ENCODE measurements around the gene TCEANC.
"Not testable (repeated sequence)": the region's sequence is repeated elsewhere in the genome, so short reads cannot be mapped to it uniquely, and the experiment has no call there.

The TCEANC gene

GRCh38 chrX:13652850-13653693, at the start of gene TCEANC:
TCEANC (plus strand) TSS chrX:13653141; CDS start chrX:13662509, 9,368 bp downstream.
- Mint-ChIP-seq H3K4me1 (no peaks in the 10 kb centered on the region), H3K36me3 (peaks cover 4% of the 10 kb centered on the region), H3K27me3 (no peaks in the 10 kb centered on the region), H3K27ac (peak within 1 kb of the TSS; percentile 94), H3K4me3 (peak within 1 kb of the TSS; percentile 92), H3K9me3 (no peaks in the 10 kb centered on the region)
- peak; percentile 81 to 87 for DNase-seq (ENCODE audit: low spot score in 2 of 2)
- peak; percentile 92 for ATAC-seq (ENCODE audit: low read depth)

- ATAC-seq (ENCODE audit: low read depth) (no peak), DNase-seq (ENCODE audit: low spot score in 2 of 2) (no peak)
- H3K36me3 Mint-ChIP-seq: no peaks in the 10 kb centered on the region
- H3K27ac Mint-ChIP-seq: no peak overlapping the region
- no peaks in the 10 kb centered on the region for H3K4me1 Mint-ChIP-seq
- no peaks in the 10 kb centered on the region for H3K27me3 Mint-ChIP-seq
- H3K9me3 Mint-ChIP-seq: no peaks in the 10 kb centered on the region
- H3K4me3 Mint-ChIP-seq: no peak overlapping the region
Measured at GRCh38 chrX:13605611-13606010, 47.3 kb upstream of the TCEANC start.

- Mint-ChIP-seq H3K27me3 (no peaks in the 10 kb centered on the region), H3K36me3 (no peaks in the 10 kb centered on the region), H3K27ac (no peak overlapping the region), H3K9me3 (no peaks in the 10 kb centered on the region), H3K4me3 (no peak overlapping the region), H3K4me1 (no peaks in the 10 kb centered on the region)
- no peak for DNase-seq (ENCODE audit: low spot score in 2 of 2)
- no peak for ATAC-seq (ENCODE audit: low read depth)
Measured at GRCh38 chrX:13607331-13607995, 45.5 kb upstream of the TCEANC start.

GRCh38 chrX:13607996-13608365, 45.0 kb upstream of the TCEANC start:
- no peaks in the 10 kb centered on the region for H3K4me1 Mint-ChIP-seq
- H3K27ac Mint-ChIP-seq: no peak overlapping the region
- H3K27me3 Mint-ChIP-seq: no peaks in the 10 kb centered on the region
- H3K9me3 Mint-ChIP-seq: no peaks in the 10 kb centered on the region
- no peaks in the 10 kb centered on the region for H3K36me3 Mint-ChIP-seq
- DNase-seq (ENCODE audit: low spot score in 2 of 2) (no peak), ATAC-seq (ENCODE audit: low read depth) (no peak)
- no peak overlapping the region for H3K4me3 Mint-ChIP-seq

- H3K9me3 Mint-ChIP-seq: no peaks in the 10 kb centered on the region
- H3K27me3 Mint-ChIP-seq: no peaks in the 10 kb centered on the region
- ATAC-seq (ENCODE audit: low read depth) (no peak), DNase-seq (ENCODE audit: low spot score in 2 of 2) (no peak)
- H3K4me1 Mint-ChIP-seq: no peaks in the 10 kb centered on the region
- no peak overlapping the region for H3K27ac Mint-ChIP-seq
- H3K4me3 Mint-ChIP-seq: no peak overlapping the region
- H3K36me3 Mint-ChIP-seq: no peaks in the 10 kb centered on the region
Measured at GRCh38 chrX:13614154-13614553, 38.8 kb upstream of the TCEANC start.

GRCh38 chrX:13620207-13620606, 32.7 kb upstream of the TCEANC start:
- no peak overlapping the region for H3K27ac Mint-ChIP-seq
- ATAC-seq (ENCODE audit: low read depth) (no peak), DNase-seq (ENCODE audit: low spot score in 2 of 2) (no peak)
- H3K27me3 Mint-ChIP-seq: no peaks in the 10 kb centered on the region
- no peaks in the 10 kb centered on the region for H3K9me3 Mint-ChIP-seq
- H3K36me3 Mint-ChIP-seq: no peaks in the 10 kb centered on the region
- H3K4me1 Mint-ChIP-seq: peaks cover 5% of the 10 kb centered on the region
- H3K4me3 Mint-ChIP-seq: no peak overlapping the region

GRCh38 chrX:13622401-13622964, 30.5 kb upstream of the TCEANC start:
- no peaks in the 10 kb centered on the region for H3K9me3 Mint-ChIP-seq
- no peak for ATAC-seq (ENCODE audit: low read depth)
- H3K27me3 Mint-ChIP-seq: peaks cover 2% of the 10 kb centered on the region
- no peaks in the 10 kb centered on the region for H3K36me3 Mint-ChIP-seq
- no peak for DNase-seq (ENCODE audit: low spot score in 2 of 2)
- no peak overlapping the region for H3K4me3 Mint-ChIP-seq
- H3K4me1 Mint-ChIP-seq: peaks cover 5% of the 10 kb centered on the region
- H3K27ac Mint-ChIP-seq: no peak overlapping the region

- H3K9me3 Mint-ChIP-seq: no peaks in the 10 kb centered on the region
- H3K4me1 Mint-ChIP-seq: no peaks in the 10 kb centered on the region
- no peak overlapping the region for H3K4me3 Mint-ChIP-seq
- H3K27me3 Mint-ChIP-seq: peaks cover 2% of the 10 kb centered on the region
- ATAC-seq (ENCODE audit: low read depth) (no peak), DNase-seq (ENCODE audit: low spot score in 2 of 2) (no peak)
- H3K36me3 Mint-ChIP-seq: no peaks in the 10 kb centered on the region
- no peak overlapping the region for H3K27ac Mint-ChIP-seq
Measured at GRCh38 chrX:13627306-13627705, 25.6 kb upstream of the TCEANC start.

- peaks cover 11% of the 10 kb centered on the region for H3K9me3 Mint-ChIP-seq
- not testable (repeated sequence) for H3K4me3 Mint-ChIP-seq; ATAC-seq (ENCODE audit: low read depth)
Measured at GRCh38 chrX:13637224-13637623, 15.7 kb upstream of the TCEANC start.

GRCh38 chrX:13638021-13638420, 14.9 kb upstream of the TCEANC start:
- H3K27me3 Mint-ChIP-seq: peaks cover 9% of the 10 kb centered on the region
- peaks cover 11% of the 10 kb centered on the region for H3K9me3 Mint-ChIP-seq
- peaks cover 10% of the 10 kb centered on the region for H3K36me3 Mint-ChIP-seq
- no peak for ATAC-seq (ENCODE audit: low read depth)
- no peak for DNase-seq (ENCODE audit: low spot score in 2 of 2)
- H3K4me1 Mint-ChIP-seq: no peaks in the 10 kb centered on the region
- H3K27ac Mint-ChIP-seq: no peak overlapping the region
- H3K4me3 Mint-ChIP-seq: no peak overlapping the region

More at GRCh38 chrX:13637224-13637623, 15.7 kb upstream of the TCEANC start:
- not testable (repeated sequence) for H3K27me3 Mint-ChIP-seq; H3K4me1 Mint-ChIP-seq; DNase-seq (ENCODE audit: low spot score in 2 of 2); H3K27ac Mint-ChIP-seq; H3K36me3 Mint-ChIP-seq

- ATAC-seq (ENCODE audit: low read depth): no peak
- Mint-ChIP-seq H3K36me3 (peaks cover 10% of the 10 kb centered on the region), H3K9me3 (peaks cover 11% of the 10 kb centered on the region), H3K4me1 (no peaks in the 10 kb centered on the region), H3K4me3 (no peak overlapping the region), H3K27me3 (peaks cover 9% of the 10 kb centered on the region), H3K27ac (no peak overlapping the region)
- no peak for DNase-seq (ENCODE audit: low spot score in 2 of 2)
Measured at GRCh38 chrX:13638826-13639225, 14.1 kb upstream of the TCEANC start.

- not testable (repeated sequence) for H3K36me3 Mint-ChIP-seq; ATAC-seq (ENCODE audit: low read depth); H3K4me1 Mint-ChIP-seq; H3K27me3 Mint-ChIP-seq; H3K4me3 Mint-ChIP-seq; DNase-seq (ENCODE audit: low spot score in 2 of 2); H3K27ac Mint-ChIP-seq; H3K9me3 Mint-ChIP-seq
Measured at GRCh38 chrX:13641684-13642083, 11.3 kb upstream of the TCEANC start.

- DNase-seq (ENCODE audit: low spot score in 2 of 2) (no peak), ATAC-seq (ENCODE audit: low read depth) (no peak)
- no peaks in the 10 kb centered on the region for H3K4me1 Mint-ChIP-seq
- H3K4me3 Mint-ChIP-seq: no peak overlapping the region
- no peaks in the 10 kb centered on the region for H3K9me3 Mint-ChIP-seq
- no peaks in the 10 kb centered on the region for H3K27me3 Mint-ChIP-seq
- no peaks in the 10 kb centered on the region for H3K36me3 Mint-ChIP-seq
- no peak overlapping the region for H3K27ac Mint-ChIP-seq
Measured at GRCh38 chrX:13645464-13646153, 7.3 kb upstream of the TCEANC start.

GRCh38 chrX:13646154-13646549, 6.8 kb upstream of the TCEANC start:
- no peak for DNase-seq (ENCODE audit: low spot score in 2 of 2)
- H3K27me3 Mint-ChIP-seq: no peaks in the 10 kb centered on the region
- H3K4me1 Mint-ChIP-seq: no peaks in the 10 kb centered on the region
- H3K27ac Mint-ChIP-seq: no peak overlapping the region
- H3K9me3 Mint-ChIP-seq: no peaks in the 10 kb centered on the region
- no peak for ATAC-seq (ENCODE audit: low read depth)
- H3K36me3 Mint-ChIP-seq: no peaks in the 10 kb centered on the region
- H3K4me3 Mint-ChIP-seq: no peak overlapping the region

All from memory B cell (primary cell).